PC-3 (cell line): ENCODE data around the gene SPRY4. TPM values are rescaled to one million over a fixed set of nuclear protein-coding genes. Genes with fewer than 3 reads are reported as not detected.

Source experiments
- ATAC-seq: fragments of 200-7000 bp; cut with Tn5 transposase; 2 replicates; pipeline ENCODE4 v1.9.1; 2020; ENCODE audit warnings: mild to moderate bottlenecking, moderate library complexity
- BruUV-seq: library from RNA; stranded (reverse); fragments of 400-500 nt; replicated peaks from 2 replicates; lab custom pipeline; 2021; lab: Mats Ljungman, UMichigan
- CTCF ChIA-PET: fragments of 300-600 bp; sonication (Branson Sonifier 250); formaldehyde crosslinking; loops from one replicate; lab custom pipeline; 2022; ENCODE audit warnings: antibody characterized with exemption; lab: Charles Lee
- POLR2A ChIA-PET: fragments of 300-600 bp; sonication (Branson Sonifier 250); formaldehyde crosslinking; loops from one replicate; lab custom pipeline; 2022; ENCODE audit warnings: antibody characterized with exemption; ENCODE audit not compliant: unreplicated experiment; lab: Charles Lee
- DNase-seq: peaks from one replicate; pipeline ENCODE4 v3.0.0-alpha.2; 2015
- H2AFZ ChIP-seq: fragments of 300-600 bp; sonication (generic); 2 replicates; pipeline ENCODE4 v1.6.0; 2016; ENCODE audit warnings: antibody characterized with exemption, low read length
- H3F3A ChIP-seq: fragments of 300-600 bp; sonication (generic); one replicate; pipeline ENCODE4 v1.6.0; 2017; ENCODE audit warnings: antibody characterized with exemption, low read length, control low read depth, mild to moderate bottlenecking; ENCODE audit not compliant: unreplicated experiment
- H3K27ac ChIP-seq: fragments of 300-600 bp; sonication (generic); 2 replicates; pipeline ENCODE4 v1.5.1; 2016; ENCODE audit warnings: mild to moderate bottlenecking, low read length
- H3K27me3 ChIP-seq: fragments of 300-600 bp; sonication (generic); 2 replicates; pipeline ENCODE4 v1.6.1; 2016; ENCODE audit warnings: low read length, mixed read lengths
- H3K36me3 ChIP-seq: fragments of 300-600 bp; sonication (generic); 2 replicates; pipeline ENCODE4 v1.6.1; 2016; ENCODE audit warnings: low read depth, mixed run types, low read length, mixed read lengths
- H3K4me1 ChIP-seq: fragments of 300-600 bp; sonication (generic); 2 replicates; pipeline ENCODE4 v1.5.1; 2016; ENCODE audit warnings: low read length; ENCODE audit not compliant: insufficient read depth
- H3K4me2 ChIP-seq: fragments of 300-600 bp; sonication (generic); 2 replicates; pipeline ENCODE4 v1.6.0; 2016; ENCODE audit warnings: low read length
- H3K4me3 ChIP-seq: fragments of 300-600 bp; sonication (generic); 2 replicates; pipeline ENCODE4 v1.5.1; 2016; ENCODE audit warnings: mild to moderate bottlenecking, low read length, mixed read lengths
- H3K79me2 ChIP-seq: fragments of 300-600 bp; sonication (generic); 2 replicates; pipeline ENCODE4 v1.6.1; 2017; ENCODE audit warnings: low read length, mixed read lengths
- H3K9ac ChIP-seq: fragments of 300-600 bp; sonication (generic); 2 replicates; pipeline ENCODE4 v1.6.0; 2016; ENCODE audit warnings: mild to moderate bottlenecking, low read length
- H3K9me2 ChIP-seq: fragments of 300-600 bp; sonication (generic); replicated peaks from 2 replicates; pipeline ENCODE4 v1.6.1; 2016; ENCODE audit warnings: mixed run types, low read length, mixed read lengths
- H3K9me3 ChIP-seq: fragments of 300-600 bp; sonication (generic); 2 replicates; pipeline ENCODE4 v1.6.1; 2016; ENCODE audit warnings: low read length, mixed read lengths
- H4K20me1 ChIP-seq: fragments of 300-600 bp; sonication (generic); 2 replicates; pipeline ENCODE4 v1.6.1; 2016; ENCODE audit warnings: low read length, mixed read lengths
- CTCF ChIP-seq: fragments of 300-600 bp; sonication (generic); conservative IDR thresholded peaks from 2 replicates; pipeline ENCODE4 v1.5.1; 2017; ENCODE audit warnings: antibody characterized with exemption, low read depth, mild to moderate bottlenecking, low read length
- EZH2 ChIP-seq: fragments of 300-600 bp; sonication (generic); IDR thresholded peaks from one replicate; pipeline ENCODE4 v1.6.1; 2017; ENCODE audit warnings: antibody characterized with exemption, mild to moderate bottlenecking, low read length; ENCODE audit not compliant: unreplicated experiment
- EZH2phosphoT487 ChIP-seq: fragments of 300-600 bp; sonication (generic); IDR thresholded peaks from 2 replicates; pipeline ENCODE4 v1.6.1; 2018; ENCODE audit warnings: mild to moderate bottlenecking, antibody characterized with exemption, low read length, borderline replicate concordance
- intact Hi-C: fragments of 100-400 bp; cut with micrococcal nuclease; formaldehyde crosslinking; loops from 2 replicates; pipeline ENCODE4 v1.9.0; 2023
- total RNA-seq: library from RNA; depleted of rRNA; stranded (reverse); fragments of >200 nt; gene quantifications from 2 replicates; pipeline ENCODE4 v1.2.3, GENCODE V29; 2014

SPRY4 gene
- total RNA-seq, 1 experiment from 2014 or later, result 38.4 TPM

GRCh38 chr5:142280066-142281007, 44.5 kb downstream of the SPRY4 start:
- H4K20me1 ChIP-seq, result no peaks in the 10 kb centered on the region
- H3K9me2 ChIP-seq, result no peaks in the 10 kb centered on the region
- ATAC-seq (no peak), DNase-seq (no peak)
- ChIA-PET CTCF (no interaction called here), POLR2A (no interaction called here)
- no peak overlapping the region for H2AFZ ChIP-seq
- H3K4me2 ChIP-seq, result no peak overlapping the region
- no peaks in the 10 kb centered on the region for H3F3A ChIP-seq
- TF ChIP-seq EZH2phosphoT487 (no peak), EZH2 (no peak), CTCF (no peak)
- no peaks in the 10 kb centered on the region for H3K9me3 ChIP-seq
- intact Hi-C loops, result no loop called here
- H3K4me1 ChIP-seq, result no peaks in the 10 kb centered on the region
- H3K4me3 ChIP-seq, result no peak overlapping the region
- no TSS peak for BruUV-seq
- no peaks in the 10 kb centered on the region for H3K36me3 ChIP-seq
- no peak overlapping the region for H3K9ac ChIP-seq
- H3K79me2 ChIP-seq, result no peaks in the 10 kb centered on the region
- H3K27me3 ChIP-seq, result no peaks in the 10 kb centered on the region
- H3K27ac ChIP-seq, result no peak overlapping the region

- ChIA-PET POLR2A (no interaction called here), CTCF (no interaction called here)
- no peaks in the 10 kb centered on the region for H3K27me3 ChIP-seq
- no peak overlapping the region for H3K9ac ChIP-seq
- no peak overlapping the region for H3K27ac ChIP-seq
- H3K79me2 ChIP-seq, result no peaks in the 10 kb centered on the region
- no TSS peak for BruUV-seq
- H3F3A ChIP-seq, result no peaks in the 10 kb centered on the region
- H3K36me3 ChIP-seq, result no peaks in the 10 kb centered on the region
- H3K4me1 ChIP-seq, result no peaks in the 10 kb centered on the region
- no peak overlapping the region for H3K4me2 ChIP-seq
- intact Hi-C loops, result no loop called here
- TF ChIP-seq CTCF, result no peak
- no peak for TF ChIP-seq EZH2phosphoT487
- no peak for TF ChIP-seq EZH2
- H4K20me1 ChIP-seq, result no peaks in the 10 kb centered on the region
- H2AFZ ChIP-seq, result no peak overlapping the region
- H3K4me3 ChIP-seq, result no peak overlapping the region
- ATAC-seq (no peak), DNase-seq (no peak)
- no peaks in the 10 kb centered on the region for H3K9me3 ChIP-seq
- no peaks in the 10 kb centered on the region for H3K9me2 ChIP-seq
These were observed 46.2 kb downstream of the SPRY4 start for GRCh38 chr5:142278627-142279026.

GRCh38 chr5:142277796-142278195, 47.0 kb downstream of the SPRY4 start:
- CTCF ChIA-PET, result no interaction called here

More at GRCh38 chr5:142277796-142278195, 47.0 kb downstream of the SPRY4 start:
- Histone ChIP-seq H3F3A (no peaks in the 10 kb centered on the region), H3K4me3 (no peak overlapping the region), H2AFZ (no peak overlapping the region), H4K20me1 (no peaks in the 10 kb centered on the region), H3K27me3 (no peaks in the 10 kb centered on the region), H3K36me3 (no peaks in the 10 kb centered on the region), H3K4me2 (no peak overlapping the region), H3K9me2 (no peaks in the 10 kb centered on the region), H3K27ac (no peak overlapping the region), H3K79me2 (no peaks in the 10 kb centered on the region), H3K9me3 (no peaks in the 10 kb centered on the region), H3K4me1 (no peaks in the 10 kb centered on the region), H3K9ac (no peak overlapping the region)
- no TSS peak for BruUV-seq
- intact Hi-C loops, result no loop called here
- ATAC-seq, result no peak
- POLR2A ChIA-PET, result no interaction called here
- TF ChIP-seq CTCF (no peak), EZH2 (no peak), EZH2phosphoT487 (no peak)
- DNase-seq, result no peak
